HepG2 (cell line): Measurements from ENCODE around the gene GNG7. TPM values are rescaled to one million over a fixed set of nuclear protein-coding genes. Genes with fewer than 3 reads are reported as not detected.

Experiments
- BHLHE40 ChIP-seq: IDR thresholded peaks from 2 replicates; pipeline ENCODE4 v1.6.1; 2011; ENCODE audit warnings: low read length, improper control_type of control experiment
- CENPX ChIP-seq: sonication (generic); formaldehyde crosslinking; IDR thresholded peaks from 2 replicates; pipeline ENCODE4 v1.9.0; 2021; ENCODE audit warnings: mild to moderate bottlenecking, missing genetic modification reagents, moderate library complexity
- HES4 ChIP-seq: sonication (generic); formaldehyde crosslinking; IDR thresholded peaks from 2 replicates; pipeline ENCODE4 v1.9.0; 2021; ENCODE audit warnings: mild to moderate bottlenecking, missing genetic modification reagents, borderline replicate concordance
- MAFG ChIP-seq: sonication (generic); formaldehyde crosslinking; IDR thresholded peaks from 2 replicates; pipeline ENCODE4 v1.5.1; 2020; ENCODE audit warnings: mild to moderate bottlenecking, missing genetic modification reagents
- MATR3 ChIP-seq: sonication (generic); formaldehyde crosslinking; IDR thresholded peaks from 2 replicates; pipeline ENCODE4 v1.4.0; 2020; ENCODE audit warnings: missing genetic modification reagents
- SP1 ChIP-seq, 2 experiments: fragments of 450-650 bp in 1 of 2; sonication (generic) in 1 of 2; formaldehyde crosslinking in 1 of 2; IDR thresholded peaks; 2 replicates each; pipeline versions ENCODE4 v1.4.0 to v1.6.1; 2016 to 2020; ENCODE audit warnings: missing genetic modification reagents in 1 of 2
- SSRP1 ChIP-seq: IDR thresholded peaks from 2 replicates; pipeline ENCODE4 v1.6.1; 2016; ENCODE audit warnings: control low read depth
- ZFP41 ChIP-seq: sonication (generic); formaldehyde crosslinking; IDR thresholded peaks from 2 replicates; pipeline ENCODE4 v1.4.0; 2020; ENCODE audit warnings: mild to moderate bottlenecking, missing genetic modification reagents, borderline replicate concordance
- ZNF17 ChIP-seq: sonication (generic); formaldehyde crosslinking; IDR thresholded peaks from 2 replicates; pipeline ENCODE4 v1.5.0; 2020; ENCODE audit warnings: mild to moderate bottlenecking, missing genetic modification reagents
- ZNF354B ChIP-seq: sonication (generic); formaldehyde crosslinking; IDR thresholded peaks from 2 replicates; pipeline ENCODE4 v1.8.0; 2022; ENCODE audit warnings: mild to moderate bottlenecking, missing genetic modification reagents
- ZNF703 ChIP-seq: sonication (generic); formaldehyde crosslinking; IDR thresholded peaks from 2 replicates; pipeline ENCODE4 v1.5.1; 2020; ENCODE audit warnings: missing genetic modification reagents, mild to moderate bottlenecking, moderate library complexity, borderline replicate concordance
- polyA plus RNA-seq, 8 experiments: library from polyadenylated mRNA; depleted of rRNA in 3 of 8; stranded (reverse) in 7 of 8; unstranded in 1 of 8; fragments of >200 nt; fragmentation: Illumina TruSeq in 4 of 8; extraction: Trizol in 4 of 8; gene quantifications; 2 replicates each; pipeline versions ENCODE4 v1.2.1 to v1.2.3, GENCODE V29; 2011 to 2016; ENCODE audit warnings: low read depth in 4 of 8, missing spikeins in 1 of 8, mixed read lengths in 1 of 8; ENCODE audit not compliant: insufficient read depth in 1 of 8
- total RNA-seq, 5 experiments: library from RNA; depleted of rRNA; stranded (reverse); fragments of >200 nt; fragmentation: Illumina TruSeq; extraction: Trizol; gene quantifications; 2 replicates each; pipeline ENCODE4 v1.2.3, GENCODE V29; 2016; ENCODE audit warnings: low read depth in 1 of 5
- TF ChIP-seq, protein P1 (sequence below): sonication (generic); formaldehyde crosslinking; IDR thresholded peaks from 2 replicates; pipeline ENCODE4 v1.8.1; 2023; ENCODE audit warnings: mild to moderate bottlenecking, missing genetic modification reagents
- TF ChIP-seq, protein P2 (sequence below): sonication (generic); formaldehyde crosslinking; IDR thresholded peaks from 2 replicates; pipeline ENCODE4 v1.4.0; 2020; ENCODE audit warnings: missing genetic modification reagents, mild to moderate bottlenecking, borderline replicate concordance
- TF ChIP-seq, protein P3 (sequence below): IDR thresholded peaks from 2 replicates; pipeline ENCODE4 v1.6.1; 2012; ENCODE audit warnings: low read depth, low read length, improper control_type of control experiment
- TF ChIP-seq, protein P4 (sequence below), 2 experiments: fragments of 450-650 bp in 1 of 2; sonication (generic) in 1 of 2; formaldehyde crosslinking in 1 of 2; IDR thresholded peaks; 2 replicates each; pipeline versions ENCODE4 v1.6.1 to v1.8.0; 2016 to 2022; ENCODE audit warnings: antibody characterized with exemption in 1 of 2, mild to moderate bottlenecking in 1 of 2, missing genetic modification reagents in 1 of 2
- TF ChIP-seq, protein P5 (sequence below): sonication (generic); formaldehyde crosslinking; IDR thresholded peaks from 2 replicates; pipeline ENCODE4 v1.8.0; 2022; ENCODE audit warnings: missing genetic modification reagents, mild to moderate bottlenecking, borderline replicate concordance

GNG7 gene
- total and polyA plus RNA-seq, 2 of the 13 experiments (the other 11 are each of a cell fraction or from before 2014, with no cell fraction given) = 1.4 to 3.3 TPM

DNA sequence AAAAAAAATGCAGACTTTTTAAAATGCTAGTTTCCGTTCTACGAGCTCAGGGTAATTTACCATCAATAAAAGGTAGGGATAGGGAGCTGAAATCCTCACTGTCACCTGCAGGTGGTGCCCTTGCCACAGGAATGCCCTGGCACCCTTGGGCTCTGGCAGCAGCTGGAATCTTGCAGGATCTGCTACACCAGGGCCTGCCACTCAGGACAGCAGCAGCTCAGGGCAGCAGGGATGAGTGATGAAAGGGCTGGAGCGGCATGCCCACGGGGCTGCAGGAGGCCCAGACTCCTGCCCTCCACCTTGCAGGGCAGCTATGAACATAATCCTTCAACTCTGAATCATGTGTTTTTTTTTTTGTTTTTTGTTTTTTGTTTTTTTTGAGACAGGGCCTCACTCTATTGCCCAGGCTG lies 54.0 kb downstream of the GNG7 start (continued):
- TF ChIP-seq SSRP1 = no peak
- no peak for TF ChIP-seq ZNF354B (CRISPR knock-in tag)
- TF ChIP-seq ZFP41 = no peak
- no peak for TF ChIP-seq ZNF17 (CRISPR knock-in tag)
- no peak for TF ChIP-seq MAFG (CRISPR knock-in tag)
- TF ChIP-seq MATR3 = no peak
- TF ChIP-seq, protein P1, sequence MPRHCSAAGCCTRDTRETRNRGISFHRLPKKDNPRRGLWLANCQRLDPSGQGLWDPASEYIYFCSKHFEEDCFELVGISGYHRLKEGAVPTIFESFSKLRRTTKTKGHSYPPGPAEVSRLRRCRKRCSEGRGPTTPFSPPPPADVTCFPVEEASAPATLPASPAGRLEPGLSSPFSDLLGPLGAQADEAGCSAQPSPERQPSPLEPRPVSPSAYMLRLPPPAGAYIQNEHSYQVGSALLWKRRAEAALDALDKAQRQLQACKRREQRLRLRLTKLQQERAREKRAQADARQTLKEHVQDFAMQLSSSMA (CRISPR knock-in tag) = no peak
- no peak for TF ChIP-seq ZNF703
- no peak for TF ChIP-seq HES4
- TF ChIP-seq SP1 (IDR thresholded peaks at IDR 0.05) = no peak
- peak; percentile 45; the same call in 1 of the 2 replicates for TF ChIP-seq SP1 (CRISPR knock-in tag; IDR thresholded peaks at IDR 0.05)
- TF ChIP-seq, protein P2, sequence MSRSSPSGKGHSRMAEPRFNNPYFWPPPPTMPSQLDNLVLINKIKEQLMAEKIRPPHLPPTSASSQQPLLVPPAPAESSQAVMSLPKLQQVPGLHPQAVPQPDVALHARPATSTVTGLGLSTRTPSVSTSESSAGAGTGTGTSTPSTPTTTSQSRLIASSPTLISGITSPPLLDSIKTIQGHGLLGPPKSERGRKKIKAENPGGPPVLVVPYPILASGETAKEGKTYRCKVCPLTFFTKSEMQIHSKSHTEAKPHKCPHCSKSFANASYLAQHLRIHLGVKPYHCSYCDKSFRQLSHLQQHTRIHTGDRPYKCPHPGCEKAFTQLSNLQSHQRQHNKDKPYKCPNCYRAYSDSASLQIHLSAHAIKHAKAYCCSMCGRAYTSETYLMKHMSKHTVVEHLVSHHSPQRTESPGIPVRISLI (CRISPR knock-in tag) = peak; percentile 28; the same call in 1 of the 2 replicates
- TF ChIP-seq, protein P3, sequence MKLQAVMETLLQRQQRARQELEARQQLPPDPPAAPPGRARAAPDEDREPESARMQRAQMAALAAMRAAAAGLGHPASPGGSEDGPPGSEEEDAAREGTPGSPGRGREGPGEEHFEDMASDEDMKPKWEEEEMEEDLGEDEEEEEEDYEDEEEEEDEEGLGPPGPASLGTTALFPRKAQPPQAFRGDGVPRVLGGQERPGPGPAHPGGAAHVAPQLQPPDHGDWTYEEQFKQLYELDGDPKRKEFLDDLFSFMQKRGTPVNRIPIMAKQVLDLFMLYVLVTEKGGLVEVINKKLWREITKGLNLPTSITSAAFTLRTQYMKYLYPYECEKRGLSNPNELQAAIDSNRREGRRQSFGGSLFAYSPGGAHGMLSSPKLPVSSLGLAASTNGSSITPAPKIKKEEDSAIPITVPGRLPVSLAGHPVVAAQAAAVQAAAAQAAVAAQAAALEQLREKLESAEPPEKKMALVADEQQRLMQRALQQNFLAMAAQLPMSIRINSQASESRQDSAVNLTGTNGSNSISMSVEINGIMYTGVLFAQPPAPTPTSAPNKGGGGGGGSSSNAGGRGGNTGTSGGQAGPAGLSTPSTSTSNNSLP = peak; percentile 69
- TF ChIP-seq, protein P4, sequence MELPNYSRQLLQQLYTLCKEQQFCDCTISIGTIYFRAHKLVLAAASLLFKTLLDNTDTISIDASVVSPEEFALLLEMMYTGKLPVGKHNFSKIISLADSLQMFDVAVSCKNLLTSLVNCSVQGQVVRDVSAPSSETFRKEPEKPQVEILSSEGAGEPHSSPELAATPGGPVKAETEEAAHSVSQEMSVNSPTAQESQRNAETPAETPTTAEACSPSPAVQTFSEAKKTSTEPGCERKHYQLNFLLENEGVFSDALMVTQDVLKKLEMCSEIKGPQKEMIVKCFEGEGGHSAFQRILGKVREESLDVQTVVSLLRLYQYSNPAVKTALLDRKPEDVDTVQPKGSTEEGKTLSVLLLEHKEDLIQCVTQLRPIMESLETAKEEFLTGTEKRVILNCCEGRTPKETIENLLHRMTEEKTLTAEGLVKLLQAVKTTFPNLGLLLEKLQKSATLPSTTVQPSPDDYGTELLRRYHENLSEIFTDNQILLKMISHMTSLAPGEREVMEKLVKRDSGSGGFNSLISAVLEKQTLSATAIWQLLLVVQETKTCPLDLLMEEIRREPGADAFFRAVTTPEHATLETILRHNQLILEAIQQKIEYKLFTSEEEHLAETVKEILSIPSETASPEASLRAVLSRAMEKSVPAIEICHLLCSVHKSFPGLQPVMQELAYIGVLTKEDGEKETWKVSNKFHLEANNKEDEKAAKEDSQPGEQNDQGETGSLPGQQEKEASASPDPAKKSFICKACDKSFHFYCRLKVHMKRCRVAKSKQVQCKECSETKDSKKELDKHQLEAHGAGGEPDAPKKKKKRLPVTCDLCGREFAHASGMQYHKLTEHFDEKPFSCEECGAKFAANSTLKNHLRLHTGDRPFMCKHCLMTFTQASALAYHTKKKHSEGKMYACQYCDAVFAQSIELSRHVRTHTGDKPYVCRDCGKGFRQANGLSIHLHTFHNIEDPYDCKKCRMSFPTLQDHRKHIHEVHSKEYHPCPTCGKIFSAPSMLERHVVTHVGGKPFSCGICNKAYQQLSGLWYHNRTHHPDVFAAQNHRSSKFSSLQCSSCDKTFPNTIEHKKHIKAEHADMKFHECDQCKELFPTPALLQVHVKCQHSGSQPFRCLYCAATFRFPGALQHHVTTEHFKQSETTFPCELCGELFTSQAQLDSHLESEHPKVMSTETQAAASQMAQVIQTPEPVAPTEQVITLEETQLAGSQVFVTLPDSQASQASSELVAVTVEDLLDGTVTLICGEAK (IDR thresholded peaks at IDR 0.05) = no peak
- TF ChIP-seq, protein P4 (CRISPR knock-in tag; IDR thresholded peaks at IDR 0.05) = no peak
- TF ChIP-seq CENPX (CRISPR knock-in tag) = no peak
- TF ChIP-seq, protein P5, sequence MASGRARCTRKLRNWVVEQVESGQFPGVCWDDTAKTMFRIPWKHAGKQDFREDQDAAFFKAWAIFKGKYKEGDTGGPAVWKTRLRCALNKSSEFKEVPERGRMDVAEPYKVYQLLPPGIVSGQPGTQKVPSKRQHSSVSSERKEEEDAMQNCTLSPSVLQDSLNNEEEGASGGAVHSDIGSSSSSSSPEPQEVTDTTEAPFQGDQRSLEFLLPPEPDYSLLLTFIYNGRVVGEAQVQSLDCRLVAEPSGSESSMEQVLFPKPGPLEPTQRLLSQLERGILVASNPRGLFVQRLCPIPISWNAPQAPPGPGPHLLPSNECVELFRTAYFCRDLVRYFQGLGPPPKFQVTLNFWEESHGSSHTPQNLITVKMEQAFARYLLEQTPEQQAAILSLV (CRISPR knock-in tag) = no peak
- no peak for TF ChIP-seq BHLHE40
